CD4-positive, alpha-beta T cell treated with Interleukin-17A for 1 hour (primary cell): ENCODE results near the gene HRG.
"Not testable (repeated sequence)": the region's sequence is repeated elsewhere in the genome, so short reads cannot be mapped to it uniquely, and the experiment has no call there.

ENCODE experiments used
- DNase-seq: peaks from one replicate; pipeline ENCODE4 v3.0.0-alpha.2; 2020

HRG gene

GRCh38 chr3:186683979-186684378 lies 18.2 kb downstream of the HRG start:
- DNase-seq = no peak

GRCh38 chr3:186686475-186686874 lies 20.7 kb downstream of the HRG start:
- peak; percentile 12 for DNase-seq

- no peak for DNase-seq
These were observed 21.4 kb downstream of the HRG start for GRCh38 chr3:186687120-186687651.

- not testable (repeated sequence) for DNase-seq
These were observed 24.5 kb downstream of the HRG start for GRCh38 chr3:186690304-186690703.

GRCh38 chr3:186691676-186692075 lies 25.9 kb downstream of the HRG start:
- no peak for DNase-seq

- no peak for DNase-seq
These were observed 28.0 kb downstream of the HRG start for GRCh38 chr3:186693843-186694242.

- DNase-seq = no peak
These were observed 28.6 kb downstream of the HRG start for GRCh38 chr3:186694288-186695032.

GRCh38 chr3:186696522-186696921 lies 30.7 kb downstream of the HRG start:
- DNase-seq = no peak

GRCh38 chr3:186697510-186697909 lies 31.7 kb downstream of the HRG start:
- no peak for DNase-seq

GRCh38 chr3:186700267-186700666 lies 34.5 kb downstream of the HRG start:
- no peak for DNase-seq

GRCh38 chr3:186702451-186702850 lies 36.6 kb downstream of the HRG start:
- not testable (repeated sequence) for DNase-seq

- peak; percentile 70 for DNase-seq
These were observed 40.3 kb downstream of the HRG start for GRCh38 chr3:186705882-186706780.

- DNase-seq = no peak
These were observed 43.3 kb downstream of the HRG start for GRCh38 chr3:186708983-186709679.

GRCh38 chr3:186710694-186711093 lies 44.9 kb downstream of the HRG start:
- DNase-seq = not testable (repeated sequence)

- DNase-seq = no peak
These were observed 47.7 kb downstream of the HRG start for GRCh38 chr3:186713499-186713898.

GRCh38 chr3:186717039-186717457 lies 51.2 kb downstream of the HRG start, which contains the start of gene KNG1:
KNG1 (plus strand) TSS chr3:186717359; CDS start chr3:186717543, 184 bp downstream.
- no peak for DNase-seq

- no peak for DNase-seq
These were observed 54.3 kb downstream of the HRG start for GRCh38 chr3:186719945-186720739.

- DNase-seq = no peak
These were observed 56.6 kb downstream of the HRG start for GRCh38 chr3:186722457-186722856.

GRCh38 chr3:186724911-186725310 lies 59.1 kb downstream of the HRG start:
- DNase-seq = no peak
